ENCODE results near the gene DNAH14. TPM values are rescaled to one million over a fixed set of nuclear protein-coding genes. Genes with fewer than 3 reads are reported as not detected.
"Not testable (repeated sequence)": the region's sequence is repeated elsewhere in the genome, so short reads cannot be mapped to it uniquely, and the experiment has no call there.

DNAH14 gene
- total and polyA plus RNA-seq, 2 donors (not counting 3 experiments of a cell fraction or from before 2014, with no cell fraction given) = 1.5 to 7.1 TPM

- Histone ChIP-seq H3K4me3 (replicated peaks in 1 of 3; ENCODE audit: insufficient read depth in 1 of 3, low read depth in 1 of 3, low read length in 3 of 3) (no peak overlapping the region), H3K4me2 (ENCODE audit: insufficient read depth, low read length) (no peak overlapping the region), H4K20me1 (replicated peaks; ENCODE audit: control insufficient read depth, extremely low read depth, insufficient read depth, low read length) (no peaks in the 10 kb centered on the region), H3K36me3 (ENCODE audit: control insufficient read depth in 2 of 2, extremely low read depth in 1 of 2, insufficient read depth in 2 of 2, low read length in 2 of 2) (no peaks in the 10 kb centered on the region), H3K79me2 (ENCODE audit: control insufficient read depth, insufficient read depth, low read length) (no peaks in the 10 kb centered on the region), H3K9ac (replicated peaks; ENCODE audit: extremely low read depth, insufficient read depth, low read length) (no peak overlapping the region), H3K27ac (ENCODE audit: insufficient read depth, low read depth, low read length) (no peak overlapping the region), H3K9me3 (replicated peaks; ENCODE audit: control insufficient read depth, insufficient read depth, low read length) (no peaks in the 10 kb centered on the region), H3K9me1 (replicated peaks; ENCODE audit: control insufficient read depth, extremely low read depth, insufficient read depth, low read length) (no peaks in the 10 kb centered on the region), H3K27me3 (ENCODE audit: control insufficient read depth in 2 of 2, insufficient read depth in 2 of 2, low read length in 2 of 2) (no peaks in the 10 kb centered on the region), H2AFZ (ENCODE audit: low read depth, low read length) (no peak overlapping the region), H3K4me1 (ENCODE audit: control insufficient read depth, extremely low read depth, insufficient read depth, low read length) (no peaks in the 10 kb centered on the region)
- dilution Hi-C loops (cut with MboI; ENCODE audit: extremely low pct_ligation_motif_present, low sequenced_read_pairs) = no loop called here
- FAIRE-seq (no peak), DNase-seq (ENCODE audit: low read depth, low spot score) (no peak)
- ChIA-PET CTCF (no interaction called here), POLR2A (no interaction called here)
- no TSS peak for BruUV-seq (replicated peaks)
- intact Hi-C loops (cut with micrococcal nuclease) = no loop called here
- TF ChIP-seq FOS (IDR thresholded peaks at IDR 0.05; ENCODE audit: borderline replicate concordance, insufficient read depth, low read length) (no peak), GATA2 (IDR thresholded peaks at IDR 0.05; ENCODE audit: insufficient read depth, insufficient read length, low read depth, low read length) (no peak), MYC (IDR thresholded peaks at IDR 0.05; ENCODE audit: low read depth, low read length) (no peak), MAX (IDR thresholded peaks at IDR 0.05; ENCODE audit: insufficient read depth, insufficient read length) (no peak), POLR2A (IDR thresholded peaks at IDR 0.05; ENCODE audit: low read depth, low read length) (no peak), POLR2AphosphoS5 (IDR thresholded peaks at IDR 0.05; ENCODE audit: insufficient read depth, low read depth, low read length) (no peak), JUN (IDR thresholded peaks at IDR 0.05; ENCODE audit: borderline replicate concordance, insufficient read depth, insufficient read length, low read depth) (no peak), EZH2 (IDR thresholded peaks at IDR 0.05; ENCODE audit: borderline replicate concordance, low read depth, low read length, severe bottlenecking) (no peak), CTCF (IDR thresholded peaks at IDR 0.05; ENCODE audit: extremely low read depth in 1 of 2, insufficient read depth in 1 of 2, low read depth in 1 of 2, low read length in 2 of 2) (no peak)
These were observed 299.4 kb downstream of the DNAH14 start for GRCh38 chr1:225228871-225229303.

GRCh38 chr1:225229429-225229828, 300.0 kb downstream of the DNAH14 start:
- dilution Hi-C loops (cut with MboI; ENCODE audit: extremely low pct_ligation_motif_present, low sequenced_read_pairs); H3K9me1 ChIP-seq (replicated peaks; ENCODE audit: control insufficient read depth, extremely low read depth, insufficient read depth, low read length); H3K36me3 ChIP-seq (ENCODE audit: control insufficient read depth in 2 of 2, extremely low read depth in 1 of 2, insufficient read depth in 2 of 2, low read length in 2 of 2); H3K9me3 ChIP-seq (replicated peaks; ENCODE audit: control insufficient read depth, insufficient read depth, low read length); DNase-seq (ENCODE audit: low read depth, low spot score); POLR2A ChIA-PET; H3K4me1 ChIP-seq (ENCODE audit: control insufficient read depth, extremely low read depth, insufficient read depth, low read length); H3K79me2 ChIP-seq (ENCODE audit: control insufficient read depth, insufficient read depth, low read length); H2AFZ ChIP-seq (ENCODE audit: low read depth, low read length); intact Hi-C loops (cut with micrococcal nuclease); H3K27me3 ChIP-seq (ENCODE audit: control insufficient read depth in 2 of 2, insufficient read depth in 2 of 2, low read length in 2 of 2); H4K20me1 ChIP-seq (replicated peaks; ENCODE audit: control insufficient read depth, extremely low read depth, insufficient read depth, low read length); H3K4me2 ChIP-seq (ENCODE audit: insufficient read depth, low read length); H3K27ac ChIP-seq (ENCODE audit: insufficient read depth, low read depth, low read length); BruUV-seq (replicated peaks); H3K4me3 ChIP-seq (replicated peaks in 1 of 3; ENCODE audit: insufficient read depth in 1 of 3, low read depth in 1 of 3, low read length in 3 of 3); CTCF ChIA-PET; H3K9ac ChIP-seq (replicated peaks; ENCODE audit: extremely low read depth, insufficient read depth, low read length); FAIRE-seq: not testable (repeated sequence)

All from endothelial cell of umbilical vein (primary cell).